ENCODE data around the gene POM121.
A peak's percentile ranks its signal among the peaks of the same experiment; 100 is the strongest.
"Not testable (repeated sequence)": the region's sequence is repeated elsewhere in the genome, so short reads cannot be mapped to it uniquely, and the experiment has no call there.

The POM121 gene

DNA sequence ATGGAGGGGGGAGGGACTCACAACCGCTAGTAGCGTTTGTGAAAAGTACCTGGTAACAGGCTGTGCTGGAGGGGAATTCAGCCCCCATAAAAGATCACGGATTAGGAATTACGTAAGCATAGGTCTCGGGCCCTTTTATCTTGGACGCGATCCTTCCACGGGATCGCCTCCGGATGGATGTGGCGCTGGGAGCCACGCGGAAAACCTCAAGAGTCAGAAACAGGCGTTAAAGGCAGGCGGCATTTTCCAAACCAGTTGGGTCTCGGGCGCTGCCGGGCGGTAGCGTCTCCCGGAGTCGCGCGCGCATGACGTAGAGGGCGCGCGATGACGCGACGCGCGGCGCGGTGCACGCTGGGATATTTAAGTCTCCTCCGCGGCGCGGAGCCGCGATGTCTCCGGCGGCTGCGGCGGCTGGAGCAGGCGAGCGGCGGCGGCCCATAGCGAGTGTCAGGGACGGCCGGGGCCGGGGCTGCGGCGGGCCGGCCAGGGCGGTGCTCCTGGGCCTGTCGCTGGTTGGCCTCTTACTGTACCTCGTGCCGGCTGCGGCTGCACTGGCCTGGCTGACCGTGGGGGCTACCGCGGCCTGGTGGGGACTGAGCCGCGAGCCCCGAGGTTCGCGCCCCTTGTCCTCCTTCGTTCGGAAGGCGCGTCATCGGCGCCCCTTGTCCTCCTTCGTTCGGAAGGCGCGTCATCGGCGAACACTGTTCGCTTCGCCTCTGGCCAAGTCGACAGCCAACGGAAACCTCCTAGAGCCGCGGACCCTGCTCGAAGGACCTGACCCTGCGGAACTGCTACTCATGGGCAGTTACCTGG, at the start of gene POM121:
Gene POM121, plus strand, starts transcription at position 363 of the 813 bp plus-strand sequence. Its CDS starts 27 bp downstream, at position 390.
- DNase-seq (ENCODE audit: low spot score) = peak; percentile 77

- peak; percentile 65 for DNase-seq (ENCODE audit: low spot score)
These were observed 45.7 kb upstream of the POM121 start for GRCh38 chr7:72879079-72879736.

DNA sequence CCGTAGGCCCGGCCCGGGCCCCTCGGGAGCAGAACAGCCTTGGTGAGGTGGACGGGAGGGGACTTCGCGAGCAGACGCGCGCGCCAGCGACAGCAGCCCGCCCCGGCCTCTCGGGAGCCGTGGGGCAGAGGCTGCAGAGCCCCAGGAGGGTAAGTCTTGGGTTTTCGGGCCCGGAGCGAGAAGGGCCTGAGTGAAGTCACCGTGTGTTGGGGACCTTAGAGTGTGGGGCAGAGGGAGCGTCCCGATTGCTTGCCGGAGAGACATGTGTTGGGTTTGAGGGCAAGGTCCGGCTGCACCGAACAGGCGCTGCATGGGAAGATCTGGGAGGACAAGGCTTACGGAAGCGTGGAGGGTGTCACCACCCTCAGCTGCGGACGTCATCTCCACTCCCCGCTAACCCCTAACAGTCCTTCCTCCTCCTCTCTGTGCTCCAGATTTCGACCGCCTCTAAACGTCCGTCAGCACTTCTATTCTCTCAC, 45.1 kb upstream of the POM121 start:
- DNase-seq (ENCODE audit: low spot score) = peak; percentile 18

DNA sequence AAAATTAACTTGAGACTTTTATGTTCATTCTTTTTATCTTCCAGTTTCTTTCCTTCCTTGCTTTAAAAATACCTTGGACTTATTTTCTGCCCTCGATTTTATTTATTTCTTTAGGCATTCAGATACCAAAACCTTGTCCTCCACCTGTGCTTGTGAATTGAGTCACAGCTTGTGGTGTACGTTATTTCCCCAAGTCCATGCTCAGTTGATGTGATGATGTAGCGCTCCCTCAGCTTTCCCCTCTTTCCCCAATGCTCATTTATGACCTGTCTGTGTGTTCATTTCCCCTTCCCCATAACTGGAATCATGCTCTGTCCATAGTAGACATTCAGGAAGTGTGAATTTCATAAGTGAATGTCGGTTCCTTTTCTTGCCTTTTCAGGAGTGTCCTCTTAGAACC, 33.1 kb upstream of the POM121 start:
- DNase-seq (ENCODE audit: low spot score) = not testable (repeated sequence)

DNA sequence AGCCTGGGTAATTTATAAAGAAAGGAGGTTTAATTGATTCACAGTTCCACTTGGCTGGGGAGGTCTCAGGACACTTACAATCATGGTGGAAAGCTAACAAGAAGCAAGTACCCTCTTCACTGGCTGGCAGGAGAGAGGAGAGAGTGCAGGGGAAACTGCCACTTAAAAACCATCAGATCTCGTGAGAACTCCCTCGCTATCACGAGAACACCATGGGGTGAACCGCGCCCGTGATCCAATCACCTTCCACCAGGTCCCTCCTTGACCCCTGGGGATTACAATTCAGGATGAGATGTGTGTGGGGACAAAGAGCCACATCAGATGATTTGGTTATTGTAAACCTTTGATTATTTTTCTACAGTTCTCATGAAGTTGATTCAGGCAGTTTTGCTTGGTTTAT, 20.2 kb upstream of the POM121 start:
- not testable (repeated sequence) for DNase-seq (ENCODE audit: low spot score)

DNA sequence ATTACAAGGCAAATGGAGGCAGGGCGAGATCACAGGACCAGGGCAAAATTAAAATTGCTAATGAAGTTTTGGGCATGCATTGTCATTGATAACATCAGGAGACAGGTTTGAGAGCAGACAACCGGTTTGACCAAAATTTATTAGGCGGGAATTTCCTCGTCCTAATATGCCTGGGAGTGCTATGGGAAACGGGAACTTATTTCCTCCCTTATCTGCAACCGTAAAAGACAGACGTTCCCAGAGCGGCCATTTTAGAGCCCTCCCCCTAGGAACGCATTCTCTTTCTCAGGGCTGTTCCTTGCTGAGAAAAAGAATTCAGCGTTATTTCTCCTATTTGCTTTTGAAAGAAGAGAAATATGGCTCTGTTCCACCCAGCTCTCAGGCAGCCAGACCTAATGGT, 16.5 kb upstream of the POM121 start:
- not testable (repeated sequence) for DNase-seq (ENCODE audit: low spot score)

DNA sequence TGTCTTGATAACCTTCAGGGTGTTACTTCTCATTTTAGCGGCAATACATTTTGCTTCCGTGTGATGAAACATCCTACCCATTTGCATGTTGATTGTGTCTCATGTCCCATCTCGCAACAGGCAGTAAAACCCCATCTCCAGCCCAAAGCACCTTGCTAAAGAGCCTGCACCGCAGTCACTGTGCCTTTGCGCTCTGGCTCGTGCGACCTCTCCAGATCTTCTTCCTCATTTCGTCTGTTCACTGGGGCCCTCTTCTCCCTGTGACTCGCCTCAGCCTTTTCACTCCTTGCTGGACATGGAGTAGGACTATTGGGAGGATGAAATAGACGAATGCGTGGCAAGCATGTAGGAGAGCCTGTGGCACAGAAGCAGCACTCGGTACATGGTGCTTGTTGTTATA, 13.5 kb upstream of the POM121 start:
- DNase-seq (ENCODE audit: low spot score) = not testable (repeated sequence)

DNA sequence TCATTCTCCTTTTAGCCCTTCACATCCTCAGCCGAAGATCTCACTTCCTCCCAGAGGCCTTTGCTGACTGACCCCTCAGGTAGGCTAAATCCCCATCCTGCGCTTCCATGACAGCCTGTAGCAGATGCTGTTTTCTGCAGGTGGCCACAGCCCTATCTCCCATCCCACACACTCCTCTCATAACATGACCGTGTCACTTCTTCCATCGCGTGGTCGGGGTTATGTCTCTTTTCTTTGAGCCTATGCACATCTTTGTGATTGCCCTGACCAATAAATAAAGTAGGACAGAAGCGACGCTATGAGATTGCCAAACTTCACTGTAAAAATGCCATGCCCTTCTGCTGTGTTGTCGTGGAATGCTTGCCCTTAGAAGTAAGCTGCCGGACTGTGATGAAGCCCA, 11.1 kb upstream of the POM121 start:
- DNase-seq (ENCODE audit: low spot score) = not testable (repeated sequence)

DNA sequence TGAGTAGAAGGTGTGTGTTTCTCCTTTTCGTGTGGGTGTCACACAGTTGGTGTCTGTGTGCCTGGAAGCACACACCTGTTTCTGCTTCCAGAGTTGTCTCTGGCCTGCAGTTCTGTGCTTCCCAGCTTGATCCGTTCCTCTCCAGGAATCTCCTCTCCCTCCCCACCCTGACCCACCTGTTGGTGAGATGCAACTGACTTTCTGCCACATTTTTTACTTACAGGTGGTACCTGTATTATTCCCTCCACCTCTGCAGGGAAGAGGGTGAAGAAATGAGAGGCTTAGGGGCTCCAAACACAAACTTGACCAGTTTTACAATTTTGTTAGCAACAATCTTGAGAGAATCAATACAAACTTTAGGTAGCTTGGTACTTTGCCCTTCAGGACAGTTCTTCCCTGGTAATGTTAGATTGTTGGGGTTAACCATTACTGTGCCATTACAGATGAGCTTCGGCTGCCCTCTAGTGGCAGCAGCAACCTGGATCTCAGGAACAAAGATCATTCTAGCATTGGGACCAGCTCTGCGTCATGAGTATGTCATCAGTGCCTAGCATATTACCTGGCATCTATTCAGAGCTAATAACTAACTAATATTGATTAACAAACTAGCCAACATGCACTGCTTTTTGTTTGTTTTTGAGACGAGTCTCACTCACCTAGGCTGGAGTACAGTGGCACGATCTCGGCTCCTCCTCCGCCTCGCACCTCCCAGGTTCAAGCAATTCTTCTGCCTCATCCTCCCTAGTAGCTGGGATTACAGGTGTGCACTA, 10.0 kb upstream of the POM121 start:
- DNase-seq (ENCODE audit: low spot score) = peak; percentile 14

GRCh38 chr7:72919256-72919775, 5.6 kb upstream of the POM121 start:
- no peak for DNase-seq (ENCODE audit: low spot score)

- DNase-seq (ENCODE audit: low spot score) = no peak
These were observed 536 bp upstream of the POM121 start for GRCh38 chr7:72924386-72924732.

GRCh38 chr7:72925546-72926120, 738 bp downstream of the POM121 start:
- no peak for DNase-seq (ENCODE audit: low spot score)

DNA sequence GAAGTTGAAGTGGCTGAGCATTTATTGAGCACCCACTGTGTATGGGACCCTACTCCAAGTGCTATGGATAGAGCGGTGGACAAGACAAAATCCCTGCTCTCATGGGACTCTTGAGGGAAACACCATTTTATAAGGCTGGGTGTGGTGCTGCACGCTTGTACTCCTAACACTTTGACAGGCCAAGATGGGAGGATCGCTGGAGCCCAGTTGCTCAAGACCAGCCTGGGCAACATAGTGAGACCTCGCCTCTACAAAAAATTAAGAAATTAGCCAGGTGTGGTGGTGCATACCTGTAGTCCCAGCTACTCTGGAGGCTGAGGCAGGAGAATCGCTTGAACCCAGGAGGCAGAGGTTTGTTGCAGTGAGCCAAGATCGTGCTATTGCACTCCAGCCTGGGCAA, 2.9 kb downstream of the POM121 start:
- DNase-seq (ENCODE audit: low spot score) = not testable (repeated sequence)

DNA sequence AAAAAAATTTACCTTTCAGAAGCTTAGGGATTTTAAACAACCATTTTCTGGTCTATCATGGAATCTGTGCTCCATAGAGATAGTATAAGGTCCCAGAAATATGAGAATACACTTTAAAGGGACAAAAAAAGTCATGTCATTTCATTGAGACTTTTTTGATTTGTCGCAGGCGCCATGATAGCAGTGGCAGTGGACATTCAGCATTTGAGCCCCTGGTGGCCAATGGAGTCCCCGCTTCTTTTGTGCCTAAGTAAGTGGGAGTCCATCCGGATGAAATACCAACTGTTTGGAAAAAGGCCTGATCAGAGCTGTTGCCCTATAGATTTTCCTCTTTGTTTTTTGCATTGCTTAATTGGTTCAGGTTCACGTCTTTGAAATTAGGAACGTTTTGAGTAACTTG, 3.3 kb downstream of the POM121 start:
- not testable (repeated sequence) for DNase-seq (ENCODE audit: low spot score)

DNA sequence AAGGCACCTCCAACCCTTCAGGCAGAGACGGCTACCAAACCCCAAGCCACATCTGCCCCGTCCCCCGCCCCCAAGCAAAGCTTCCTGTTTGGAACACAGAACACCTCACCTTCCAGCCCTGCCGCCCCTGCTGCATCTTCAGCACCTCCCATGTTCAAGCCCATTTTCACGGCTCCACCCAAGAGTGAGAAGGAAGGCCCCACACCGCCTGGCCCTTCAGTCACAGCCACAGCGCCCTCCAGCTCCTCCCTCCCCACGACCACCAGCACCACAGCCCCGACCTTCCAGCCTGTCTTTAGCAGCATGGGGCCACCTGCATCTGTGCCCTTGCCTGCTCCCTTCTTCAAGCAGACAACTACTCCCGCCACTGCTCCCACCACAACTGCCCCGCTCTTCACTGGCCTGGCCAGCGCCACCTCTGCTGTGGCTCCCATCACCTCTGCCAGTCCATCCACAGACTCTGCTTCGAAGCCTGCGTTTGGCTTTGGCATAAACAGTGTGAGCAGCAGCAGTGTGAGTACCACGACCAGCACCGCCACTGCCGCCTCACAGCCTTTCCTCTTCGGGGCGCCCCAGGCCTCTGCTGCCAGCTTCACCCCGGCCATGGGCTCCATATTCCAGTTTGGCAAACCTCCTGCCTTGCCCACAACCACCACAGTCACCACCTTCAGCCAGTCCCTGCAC, 17.3 kb downstream of the POM121 start:
- DNase-seq (ENCODE audit: low spot score) = not testable (repeated sequence)

DNA sequence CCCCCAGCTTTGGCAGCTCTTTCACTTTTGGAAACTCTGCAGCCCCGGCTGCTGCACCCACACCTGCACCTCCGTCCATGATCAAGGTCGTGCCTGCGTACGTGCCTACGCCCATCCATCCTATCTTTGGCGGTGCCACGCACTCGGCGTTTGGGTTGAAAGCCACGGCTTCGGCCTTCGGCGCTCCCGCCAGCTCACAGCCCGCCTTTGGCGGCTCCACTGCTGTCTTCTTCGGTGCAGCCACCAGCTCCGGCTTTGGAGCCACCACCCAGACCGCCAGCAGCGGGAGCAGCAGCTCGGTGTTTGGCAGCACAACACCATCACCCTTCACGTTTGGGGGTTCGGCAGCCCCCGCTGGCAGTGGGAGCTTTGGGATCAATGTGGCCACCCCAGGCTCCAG, 18.1 kb downstream of the POM121 start:
- DNase-seq (ENCODE audit: low spot score) = not testable (repeated sequence)

DNA sequence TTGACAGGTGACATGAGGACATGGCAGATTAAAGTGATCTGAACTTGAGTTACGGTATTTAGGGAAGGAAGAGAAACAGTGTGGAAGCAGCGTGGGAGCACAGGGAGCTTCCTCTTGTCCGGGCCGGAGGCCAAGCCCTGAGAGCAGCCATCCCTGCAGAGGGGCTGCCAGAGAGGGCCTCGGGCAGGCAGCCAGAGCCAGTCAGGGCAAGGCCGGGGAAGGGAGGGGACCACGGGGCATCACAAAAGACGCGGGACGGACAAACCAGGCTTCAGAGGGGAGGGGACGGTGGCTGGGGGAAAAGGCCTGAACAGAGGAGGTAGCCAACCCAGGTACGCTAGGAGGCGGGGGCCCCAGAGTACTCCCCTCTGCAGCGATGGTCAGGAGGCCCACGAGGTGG, 20.0 kb downstream of the POM121 start:
- DNase-seq (ENCODE audit: low spot score) = not testable (repeated sequence)

DNA sequence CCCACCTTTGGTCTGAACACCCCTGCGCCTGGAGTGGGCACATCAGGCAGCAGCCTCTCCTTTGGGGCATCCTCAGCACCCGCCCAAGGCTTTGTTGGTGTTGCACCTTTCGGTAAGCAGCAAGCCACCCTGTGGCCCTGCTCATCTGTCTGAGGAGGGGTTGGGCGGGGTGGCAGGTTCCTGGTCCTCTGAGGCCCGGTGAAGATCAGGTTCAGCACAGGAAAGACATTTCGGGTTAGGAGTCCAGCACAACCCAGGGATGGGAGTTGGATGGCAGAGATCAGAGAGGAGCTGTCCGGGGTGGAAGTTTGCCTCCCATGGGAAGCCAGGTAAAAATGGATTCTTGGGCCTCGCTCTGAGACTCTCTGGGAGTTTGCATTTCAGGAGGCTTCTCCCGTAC, 20.7 kb downstream of the POM121 start:
- not testable (repeated sequence) for DNase-seq (ENCODE audit: low spot score)

DNA sequence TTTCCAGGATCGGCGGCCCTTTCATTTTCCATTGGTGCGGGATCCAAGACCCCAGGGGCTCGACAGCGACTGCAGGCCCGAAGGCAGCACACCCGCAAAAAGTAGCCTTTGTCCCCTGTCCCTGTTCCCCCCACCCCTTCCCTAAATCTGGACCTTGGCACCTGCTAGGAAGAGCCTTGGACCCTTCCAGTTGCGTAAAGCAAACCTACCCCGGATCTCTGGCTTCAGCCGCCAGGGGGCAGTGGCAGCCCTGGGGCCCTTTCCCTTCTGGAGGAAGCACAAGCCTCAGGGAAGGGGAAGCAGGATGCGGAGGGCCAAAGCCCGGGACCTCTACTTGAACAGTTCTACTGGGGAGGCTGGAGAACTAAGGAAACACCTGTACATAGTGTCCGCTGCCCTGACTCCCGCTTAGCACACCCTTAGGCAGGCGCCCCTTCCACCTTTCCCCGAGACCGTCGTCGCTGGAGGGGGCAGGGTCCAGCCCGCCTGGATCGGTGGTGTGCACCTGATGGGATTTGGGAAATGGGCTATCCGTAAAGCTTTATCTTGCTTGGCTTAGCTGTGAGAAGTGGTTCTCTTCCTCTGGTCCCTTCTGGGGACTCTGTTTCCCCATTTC, 21.3 kb downstream of the POM121 start:
- not testable (repeated sequence) for DNase-seq (ENCODE audit: low spot score)

DNA sequence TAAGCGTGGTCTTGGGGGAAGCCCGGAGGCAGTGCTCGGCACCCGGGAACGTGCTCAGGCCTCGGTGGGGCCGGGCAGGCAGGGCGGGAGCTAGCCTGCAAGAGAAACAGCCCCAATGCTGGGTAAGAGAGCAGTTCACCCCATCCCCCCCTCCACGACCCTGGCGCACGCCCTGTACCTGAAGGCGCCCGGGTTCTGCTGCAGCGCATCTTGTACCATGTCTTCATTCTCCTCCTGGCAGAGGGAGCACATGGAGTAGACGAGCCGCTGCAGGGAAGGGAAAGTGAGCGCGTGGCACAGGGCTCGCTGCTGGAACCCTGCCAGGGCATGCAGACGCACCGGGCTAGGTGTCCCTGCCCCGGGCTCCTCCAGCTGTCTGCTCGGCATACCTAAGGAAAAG, 23.8 kb downstream of the POM121 start:
- not testable (repeated sequence) for DNase-seq (ENCODE audit: low spot score)

GRCh38 chr7:72949276-72949675, 24.4 kb downstream of the POM121 start:
- not testable (repeated sequence) for DNase-seq (ENCODE audit: low spot score)

Measured in CD4-positive, alpha-beta T cell treated with Interleukin-6 at 100 ng/mL for 8 hours (primary cell).